ENCODE data around the gene TROAP.
"Not testable (repeated sequence)": the region's sequence is repeated elsewhere in the genome, so short reads cannot be mapped to it uniquely, and the experiment has no call there.

TROAP gene

GRCh38 chr12:49330631-49331379 is 7.8 kb downstream of the TROAP start:
- no peak for DNase-seq (ENCODE audit: low read depth)

- DNase-seq (ENCODE audit: low read depth): no peak
Measured at GRCh38 chr12:49331380-49332222, 8.5 kb downstream of the TROAP start.

DNA sequence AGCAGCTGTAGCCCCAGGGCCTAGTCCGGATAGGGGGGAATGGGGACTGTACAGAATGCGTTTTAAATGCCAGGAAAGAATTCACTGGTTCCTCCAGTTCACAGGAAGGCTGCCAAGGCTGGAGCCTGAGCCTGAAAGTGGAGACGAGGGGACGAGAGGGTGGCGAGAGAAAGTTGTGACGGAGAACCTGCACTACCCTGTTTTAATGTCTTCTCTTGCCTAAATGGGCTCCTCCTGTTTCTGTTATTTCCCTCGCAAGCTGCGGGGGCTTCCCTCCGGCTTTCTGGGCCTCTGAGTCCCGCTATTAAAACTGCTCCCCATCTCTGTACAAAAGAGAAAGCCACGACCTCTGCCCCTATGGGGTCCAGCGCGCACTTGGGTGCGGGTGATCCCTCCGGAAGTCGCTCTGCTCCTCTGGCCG is 9.4 kb downstream of the TROAP start:
- no peak for DNase-seq (ENCODE audit: low read depth)

DNA sequence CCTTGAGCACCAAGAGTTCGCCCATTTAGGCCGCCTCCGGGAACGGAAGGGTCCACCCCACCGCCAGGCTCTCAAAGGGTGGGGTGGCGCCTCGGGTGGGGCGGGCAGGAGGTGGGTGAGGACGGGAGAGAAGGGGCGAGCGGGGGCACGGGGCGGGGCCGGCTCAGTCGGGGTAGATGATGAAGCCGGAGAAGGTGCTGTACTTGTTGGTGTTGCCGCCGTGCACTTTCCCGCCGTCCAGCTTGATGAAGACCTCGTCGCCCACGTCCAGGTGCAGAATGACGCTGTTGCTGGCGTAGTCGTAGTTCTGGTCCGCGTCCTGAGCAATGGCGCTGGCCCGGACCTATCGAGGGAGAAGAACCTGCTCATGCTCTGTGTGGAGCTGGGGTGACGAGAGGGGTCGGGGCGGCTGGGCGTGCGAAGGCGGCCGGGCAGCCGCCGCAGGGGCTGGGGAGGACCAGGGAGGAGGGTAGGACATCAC is 9.9 kb downstream of the TROAP start:
- no peak for DNase-seq (ENCODE audit: low read depth)

- not testable (repeated sequence) for DNase-seq (ENCODE audit: low read depth)
Measured at GRCh38 chr12:49333778-49334177, 10.7 kb downstream of the TROAP start.

GRCh38 chr12:49334226-49334625 is 11.2 kb downstream of the TROAP start:
- DNase-seq (ENCODE audit: low read depth): no peak

DNA sequence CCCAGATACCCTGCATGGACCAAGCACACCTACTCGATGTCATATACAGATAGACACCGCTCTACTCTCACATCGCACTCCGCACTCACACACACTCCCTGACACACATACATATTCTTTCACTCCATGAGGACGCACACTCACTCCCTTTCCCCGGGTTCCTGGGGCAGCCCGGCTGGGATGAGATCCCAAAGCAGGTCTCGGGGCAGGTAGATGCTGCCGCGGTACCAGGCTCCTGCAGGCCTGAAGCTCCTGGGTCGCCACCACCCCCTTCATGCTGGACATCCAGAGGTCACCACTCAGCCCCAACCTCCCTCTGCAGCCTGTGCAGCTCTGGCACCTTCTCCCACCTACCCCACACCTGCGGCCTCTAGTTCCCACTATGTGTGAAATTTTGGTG is 11.6 kb downstream of the TROAP start:
- DNase-seq (ENCODE audit: low read depth): no peak

DNA sequence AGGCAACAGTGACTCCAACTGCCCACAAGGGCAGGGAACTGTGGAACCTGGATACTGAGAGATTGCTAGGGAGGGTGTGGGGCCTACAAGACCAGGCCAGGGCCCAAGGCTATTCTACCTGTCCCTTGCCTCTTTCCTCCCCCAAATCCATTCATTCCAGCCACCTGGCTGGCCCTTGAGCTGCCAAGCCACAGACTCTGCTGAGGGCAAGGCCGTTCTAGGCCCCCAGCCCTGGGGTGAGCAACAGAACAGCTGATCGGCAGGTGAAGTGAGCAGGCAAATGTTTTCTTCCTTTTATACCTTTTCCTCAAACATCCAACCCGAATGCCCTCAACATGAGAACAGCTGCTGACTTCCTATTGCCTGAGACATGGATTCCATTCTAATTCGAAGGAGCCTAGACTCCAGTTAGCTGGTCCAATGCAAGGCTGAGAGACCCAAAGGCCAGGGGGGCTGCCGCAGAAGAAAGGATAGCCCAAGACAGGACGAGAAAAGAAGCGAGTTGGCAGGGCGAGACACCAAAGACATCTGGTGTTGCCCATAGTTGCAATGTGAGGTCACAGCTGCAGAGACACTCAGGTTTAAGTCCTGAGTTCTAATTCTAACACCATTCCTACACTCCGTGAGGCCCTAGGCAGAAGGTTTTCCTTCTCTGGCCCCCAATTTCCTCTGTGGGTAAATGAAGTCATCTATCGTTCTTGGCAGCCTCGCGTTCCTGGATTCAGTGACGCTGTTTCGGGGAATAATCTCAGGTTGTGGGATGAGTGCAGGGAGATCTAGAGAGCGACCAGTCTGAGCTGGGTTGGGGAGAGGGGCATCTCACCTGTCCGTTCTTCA is 12.3 kb downstream of the TROAP start:
- no peak for DNase-seq (ENCODE audit: low read depth)

GRCh38 chr12:49335955-49336644 is 13.0 kb downstream of the TROAP start:
- no peak for DNase-seq (ENCODE audit: low read depth)

DNA sequence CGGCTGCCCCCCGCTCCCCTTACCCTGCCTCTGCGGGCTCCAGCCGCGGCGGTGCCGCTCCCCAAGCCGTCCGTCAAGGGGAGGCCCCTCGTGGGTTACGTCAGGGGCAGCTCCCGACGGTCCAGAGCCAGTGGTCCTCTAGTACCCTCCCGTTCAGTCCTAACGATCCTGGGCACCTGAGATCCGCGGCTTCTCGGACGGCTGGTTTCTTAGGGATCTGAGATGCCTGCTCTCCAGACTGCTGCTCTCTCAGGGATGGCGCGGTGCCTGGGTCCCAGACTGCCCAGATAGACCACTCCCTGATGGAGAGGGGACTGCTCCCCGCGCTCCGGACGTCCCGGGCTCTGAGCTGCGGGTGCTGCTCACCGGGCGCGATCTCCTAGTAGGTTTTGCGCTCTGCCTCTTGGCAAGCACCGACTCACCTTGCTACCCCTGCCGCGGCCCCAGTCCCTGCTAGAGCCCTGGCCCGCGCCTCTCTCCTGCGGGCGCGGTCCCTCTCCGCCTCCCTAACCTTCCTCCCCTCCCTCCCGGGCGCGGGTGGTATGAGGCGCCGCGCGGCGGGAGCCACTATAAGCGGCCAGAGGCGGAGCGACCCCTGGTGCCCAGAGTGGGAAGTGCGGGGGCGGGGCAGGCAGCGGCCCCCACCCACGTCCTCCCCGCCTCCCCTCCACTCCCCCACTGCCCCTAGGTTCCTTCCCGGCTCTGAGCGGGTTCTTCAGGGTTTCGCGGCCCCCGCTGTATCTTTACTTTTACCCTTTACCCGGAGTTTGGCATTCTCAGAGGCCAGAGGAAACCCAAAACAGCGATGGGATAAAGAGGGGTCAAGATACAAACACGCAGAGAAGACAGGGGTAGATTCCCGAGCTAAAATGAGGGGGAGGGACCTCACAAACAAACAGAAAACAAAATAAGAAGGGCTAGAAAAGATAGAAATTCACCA is 13.9 kb downstream of the TROAP start, which contains the start of gene C1QL4:
Gene C1QL4, minus strand, starts transcription at position 544 of the 940 bp plus-strand sequence. CDS start 711 bp downstream, outside the sequence.
- DNase-seq (ENCODE audit: low read depth): peak; percentile 89

DNA sequence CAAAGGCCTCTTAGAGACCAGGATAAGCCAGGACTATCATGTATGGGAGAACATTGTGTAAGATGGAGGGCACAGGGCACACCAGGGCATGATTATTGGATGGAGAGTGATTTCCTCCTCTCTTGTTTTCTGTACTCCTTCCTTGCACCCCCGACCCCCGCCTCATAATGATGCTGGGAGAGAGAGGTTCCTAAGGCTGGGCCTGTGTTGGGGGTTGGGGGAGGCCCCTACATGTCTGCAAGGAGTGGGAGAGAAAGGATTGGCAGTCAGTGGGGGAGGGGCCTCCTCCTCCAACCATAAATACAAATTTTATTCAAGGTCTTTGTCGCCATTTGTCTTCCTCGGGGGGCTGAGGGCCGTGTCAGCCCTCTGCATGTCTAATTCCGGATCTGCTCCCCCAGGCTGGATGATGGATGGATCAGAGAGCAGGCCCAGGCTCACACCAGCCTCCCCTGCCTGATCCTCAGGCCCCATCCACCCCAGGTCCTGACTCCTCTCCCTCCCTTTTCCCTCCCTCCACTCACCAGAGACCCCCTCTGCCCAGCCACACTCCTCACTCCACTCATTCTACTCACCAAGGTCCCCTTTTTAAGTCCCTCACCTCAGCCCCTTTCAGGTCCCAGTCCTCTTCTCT is 15.9 kb downstream of the TROAP start:
- no peak for DNase-seq (ENCODE audit: low read depth)

DNA sequence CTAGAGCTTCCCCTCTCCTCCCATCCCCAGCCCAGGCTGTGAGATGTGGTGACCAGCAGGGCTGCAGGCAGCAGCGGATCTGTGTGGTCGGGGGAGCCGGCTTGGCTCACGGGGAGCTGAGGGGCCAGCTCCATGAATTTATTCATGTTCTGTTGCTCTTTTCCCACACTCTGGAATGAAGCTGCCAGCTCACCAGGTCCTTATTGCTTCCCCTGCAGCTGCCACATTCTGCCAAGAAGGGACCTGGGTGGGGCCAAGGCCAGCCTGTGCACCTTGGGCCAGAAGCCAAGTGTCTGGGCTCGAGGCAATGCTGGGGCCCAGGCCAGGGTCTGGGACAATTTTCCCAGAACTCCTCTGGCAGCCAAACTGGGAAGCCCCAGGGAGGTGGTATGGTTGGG is 16.4 kb downstream of the TROAP start:
- DNase-seq (ENCODE audit: low read depth): no peak

DNA sequence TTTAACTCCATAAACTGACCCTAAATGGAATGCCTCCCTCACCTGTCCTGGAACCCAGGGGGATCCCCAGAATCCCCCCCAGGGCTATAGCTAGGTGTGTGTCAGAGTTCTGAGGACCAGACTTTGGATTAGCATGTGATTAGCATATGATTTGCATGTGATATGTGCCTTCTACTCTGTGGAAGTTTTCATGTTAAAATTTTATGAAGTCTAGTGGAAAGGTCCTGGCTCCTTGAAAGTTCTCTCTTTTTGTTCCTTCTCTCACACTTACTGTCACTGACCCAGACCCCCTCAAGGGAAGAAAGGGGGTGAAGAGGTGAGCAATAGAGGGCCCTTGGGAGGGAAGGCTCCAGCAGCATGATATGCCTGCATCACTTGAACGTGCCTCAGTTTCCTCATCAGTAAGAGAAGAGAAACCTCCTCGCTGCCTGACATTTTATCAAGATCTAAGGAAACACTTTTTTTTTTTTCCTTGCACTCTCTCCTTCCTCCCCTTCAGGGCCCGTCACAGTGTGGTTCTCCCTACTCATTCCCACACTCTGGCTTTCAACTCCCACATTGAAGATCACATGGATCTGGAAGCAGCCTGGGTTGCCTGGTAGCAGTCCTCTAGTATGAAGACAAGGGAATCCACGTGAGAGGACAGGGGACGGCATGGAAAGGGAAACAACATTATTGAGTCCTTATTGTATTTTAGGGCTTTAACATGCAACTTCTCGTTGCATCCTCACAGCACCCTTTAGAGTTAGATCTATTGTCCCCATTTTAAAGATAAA is 17.2 kb downstream of the TROAP start:
- no peak for DNase-seq (ENCODE audit: low read depth)

- DNase-seq (ENCODE audit: low read depth): no peak
Measured at GRCh38 chr12:49340971-49341776, 18.1 kb downstream of the TROAP start.

- no peak for DNase-seq (ENCODE audit: low read depth)
Measured at GRCh38 chr12:49341777-49342065, 18.7 kb downstream of the TROAP start.

GRCh38 chr12:49342066-49342913 is 19.2 kb downstream of the TROAP start:
- peak; percentile 53 for DNase-seq (ENCODE audit: low read depth)

GRCh38 chr12:49342914-49343731 is 20.1 kb downstream of the TROAP start:
- DNase-seq (ENCODE audit: low read depth): no peak

Data from stimulated activated CD8-positive, alpha-beta memory T cell treated with anti-CD3 and anti-CD28 coated beads, Interleukin-15, amount 100 ng/mL, for 1 hour (primary cell).